NCI-H2081 (cell line): ENCODE results near the gene RGS7.
"Not testable (repeated sequence)": the region's sequence is repeated elsewhere in the genome, so short reads cannot be mapped to it uniquely, and the experiment has no call there.

Source experiments
- DNase-seq, 2 experiments: peaks; one replicate each; lab custom pipeline; 2025; lab: John Stamatoyannopoulos, UW

Gene RGS7

DNA sequence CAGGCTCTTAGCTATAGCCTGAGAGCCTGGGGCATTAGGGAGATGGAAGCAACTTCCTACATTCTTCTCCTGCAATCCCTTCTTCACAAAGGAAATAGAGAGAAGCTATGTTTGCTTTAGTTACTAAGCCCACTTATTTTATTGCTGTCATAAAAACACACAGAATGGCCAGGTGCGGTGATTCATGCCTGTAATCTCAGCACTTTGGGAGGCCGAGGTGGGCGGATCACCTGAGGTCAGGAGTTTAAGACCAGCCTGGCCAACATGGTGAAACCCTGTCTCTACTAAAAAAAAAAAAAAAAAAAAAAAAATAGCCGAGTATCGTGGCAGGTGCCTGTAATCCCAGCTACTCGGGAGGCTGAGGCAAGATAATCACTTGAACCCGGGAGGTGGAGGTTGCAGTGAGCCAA is 573.3 kb downstream of the RGS7 start:
- peak; percentile 13 to 78 for DNase-seq

DNA sequence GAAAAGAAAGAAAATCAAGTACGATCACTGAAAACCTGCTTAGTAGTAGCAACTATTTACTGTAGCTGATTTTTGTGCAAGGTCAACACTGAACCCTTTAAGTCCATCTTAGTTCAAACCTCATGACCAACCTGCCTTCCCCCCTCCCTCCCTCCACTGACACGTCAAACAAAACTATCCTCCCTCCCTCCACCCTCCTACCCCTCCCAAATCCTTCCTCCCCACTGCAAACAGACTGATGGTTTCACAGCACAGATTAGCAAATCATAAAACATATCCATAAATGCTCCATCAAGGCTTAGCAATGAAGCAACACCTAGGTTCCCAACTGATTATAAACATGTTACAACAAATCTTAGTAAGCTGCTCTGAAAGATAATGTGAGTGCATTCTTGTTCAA is 580.8 kb downstream of the RGS7 start:
- DNase-seq = no peak

DNA sequence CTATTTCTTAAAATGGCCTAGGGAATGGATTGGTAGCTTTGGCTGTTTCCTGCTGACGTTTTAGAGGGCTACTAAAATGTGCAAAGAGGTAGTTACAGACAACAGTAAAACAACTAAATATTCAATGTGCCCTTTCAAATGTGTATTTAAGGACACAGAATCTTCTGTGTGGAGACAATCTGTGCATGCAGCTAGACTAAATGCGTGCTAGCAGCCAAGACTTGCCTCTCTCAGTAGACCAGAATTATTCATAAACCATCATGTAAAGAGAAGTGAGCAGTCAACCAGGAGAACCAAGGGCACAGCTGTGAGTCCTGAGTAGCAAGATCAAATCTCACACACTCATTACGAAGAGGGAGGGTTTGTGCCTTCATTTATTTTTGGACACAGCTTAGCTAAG is 584.9 kb downstream of the RGS7 start:
- no peak for DNase-seq

DNA sequence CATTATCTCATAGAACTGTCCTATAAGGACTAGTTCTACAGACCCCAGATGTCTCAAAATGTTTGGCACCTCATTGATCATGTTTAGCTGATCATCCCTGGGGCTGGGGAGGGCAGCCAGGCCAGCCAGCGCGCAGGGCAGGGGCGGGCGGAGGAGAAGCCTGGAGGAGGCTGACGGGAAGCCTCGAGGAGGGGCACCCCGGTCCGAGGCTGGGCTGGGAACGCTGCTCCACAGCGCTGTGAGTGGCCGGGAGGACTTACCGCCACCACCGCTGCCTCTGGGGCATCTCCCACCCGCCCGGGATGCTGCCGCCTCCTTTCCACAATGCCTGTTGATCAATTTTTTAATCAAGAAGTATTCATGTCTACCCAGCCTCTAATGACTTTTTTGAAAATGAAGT is 585.6 kb downstream of the RGS7 start:
- DNase-seq = no peak

DNA sequence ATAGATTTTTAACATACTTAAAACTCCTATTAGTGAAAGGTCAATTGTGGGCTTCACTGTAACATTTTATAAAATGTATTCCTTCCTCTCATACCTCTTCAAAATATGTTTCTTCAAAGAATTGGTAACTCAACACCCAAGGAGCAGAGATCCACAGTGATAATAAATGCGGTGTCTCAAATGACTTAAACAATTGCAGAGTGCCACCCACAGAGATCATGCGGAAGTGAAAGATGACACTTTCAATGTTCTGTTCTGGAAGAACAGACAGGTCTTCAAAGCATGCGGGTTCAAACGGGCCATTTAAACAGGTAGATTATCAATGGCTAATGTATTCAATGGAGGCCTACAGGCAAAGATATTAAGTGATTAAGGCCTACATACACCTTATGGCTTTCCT is 588.0 kb downstream of the RGS7 start:
- DNase-seq = no peak

DNA sequence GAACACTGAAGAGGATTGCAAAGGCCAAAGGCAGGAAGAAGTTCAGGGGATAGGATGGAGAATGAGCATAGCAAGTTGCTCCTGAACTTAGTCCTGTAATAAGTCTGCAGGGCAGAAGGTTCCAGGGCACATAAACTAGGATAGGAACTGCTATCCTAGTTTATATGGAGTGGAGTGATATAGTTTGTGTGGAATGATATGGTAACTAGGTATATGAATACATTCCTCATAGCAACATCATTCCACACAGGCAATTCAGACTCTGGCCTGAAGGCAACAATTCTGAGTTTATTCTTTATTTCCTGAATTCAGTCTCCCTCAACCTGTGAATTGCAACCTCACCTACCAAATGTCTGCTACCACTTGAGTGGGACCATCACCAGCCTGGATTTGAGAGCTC is 590.2 kb downstream of the RGS7 start:
- DNase-seq = no peak

DNA sequence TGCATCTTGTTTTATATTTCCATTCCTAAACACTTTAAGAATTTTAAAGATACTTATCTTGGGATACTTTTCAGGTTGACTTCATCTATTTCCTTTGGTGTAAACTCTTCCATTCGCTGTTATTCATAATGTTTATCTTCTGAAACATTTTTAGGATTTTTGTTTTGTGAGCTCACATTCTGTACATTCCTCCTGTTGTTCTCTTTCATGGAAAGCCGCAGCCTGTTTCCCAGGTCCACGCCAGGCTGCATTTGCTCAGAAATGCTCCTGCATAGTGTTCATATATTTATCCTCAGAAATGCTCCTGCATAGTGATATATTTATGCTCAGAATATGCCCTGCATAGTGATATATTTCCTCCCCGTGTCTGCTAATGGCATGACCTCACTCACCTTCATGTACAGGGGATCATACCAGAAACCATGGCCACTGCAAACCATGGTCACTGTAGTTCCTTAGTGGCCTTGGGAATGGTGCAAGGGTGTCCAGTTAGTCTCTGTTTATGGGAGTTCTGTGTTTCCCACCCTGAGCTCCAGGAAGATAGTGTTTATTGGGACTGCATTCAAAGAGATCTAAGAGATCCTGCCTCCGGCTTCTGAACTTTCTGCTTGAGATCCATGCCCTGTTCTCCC is 591.2 kb downstream of the RGS7 start:
- DNase-seq = no peak

DNA sequence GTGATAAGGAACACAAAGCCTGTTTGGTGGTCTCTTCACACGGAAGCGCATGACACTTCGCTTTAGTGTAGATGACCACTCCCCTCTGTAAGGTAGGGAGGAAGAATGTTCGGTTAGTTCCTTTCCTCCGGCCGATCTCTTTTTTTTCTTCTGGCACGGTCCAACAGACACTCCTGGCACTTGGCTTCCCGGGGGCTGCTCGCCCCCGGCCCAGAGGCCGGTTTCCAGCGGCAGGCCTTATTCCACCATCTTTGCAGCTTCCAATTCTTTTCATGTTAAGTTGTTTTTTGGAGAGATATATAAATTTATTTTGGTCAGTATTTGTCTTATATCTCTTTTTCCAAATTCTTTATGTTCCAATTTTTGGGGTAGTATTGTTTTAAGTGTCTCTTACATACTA is 593.2 kb downstream of the RGS7 start:
- DNase-seq = no peak

DNA sequence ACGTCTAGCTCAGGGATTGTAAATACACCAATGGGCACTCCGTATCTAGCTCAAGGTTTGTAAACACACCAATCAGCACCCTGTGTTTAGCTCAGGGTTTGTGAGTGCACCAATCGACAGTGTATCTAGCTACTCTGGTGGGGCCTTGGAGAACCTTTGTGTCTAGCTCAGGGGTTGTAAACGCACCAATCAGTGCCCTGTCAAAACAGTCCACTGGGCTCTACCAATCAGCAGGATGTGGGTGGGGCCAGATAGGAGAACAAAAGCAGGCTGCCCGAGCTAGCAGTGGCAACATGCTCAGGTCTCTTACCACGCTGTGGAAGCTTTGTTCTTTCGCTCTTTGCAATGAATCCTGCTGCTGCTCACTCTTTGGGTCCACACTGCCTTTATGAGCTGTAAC is 593.9 kb downstream of the RGS7 start:
- DNase-seq = not testable (repeated sequence)

DNA sequence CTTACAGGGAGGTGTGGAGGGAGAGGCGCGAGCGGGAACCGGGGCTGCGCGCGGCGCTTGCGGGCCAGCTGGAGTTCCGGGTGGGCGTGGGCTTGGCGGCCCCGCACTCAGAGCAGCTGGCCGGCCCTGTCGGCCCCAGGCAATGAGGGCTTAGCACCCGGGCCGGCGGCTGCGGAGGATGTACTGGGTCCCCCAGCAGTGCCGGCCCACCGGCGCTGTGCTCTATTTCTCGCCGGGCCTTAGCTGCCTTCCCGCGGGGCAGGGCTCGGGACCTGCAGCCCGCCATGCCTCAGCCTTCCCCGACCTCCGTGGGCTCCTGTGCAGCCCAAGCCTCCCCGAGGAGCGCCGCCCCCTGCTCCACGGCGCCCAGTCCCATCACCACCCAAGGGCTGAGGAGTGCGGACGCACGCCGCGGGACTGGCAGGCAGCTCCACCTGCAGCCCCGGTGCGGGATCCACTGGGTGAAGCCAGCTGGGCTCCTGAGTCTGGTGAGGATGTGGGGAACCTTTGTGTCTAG is 594.5 kb downstream of the RGS7 start:
- DNase-seq = not testable (repeated sequence)

DNA sequence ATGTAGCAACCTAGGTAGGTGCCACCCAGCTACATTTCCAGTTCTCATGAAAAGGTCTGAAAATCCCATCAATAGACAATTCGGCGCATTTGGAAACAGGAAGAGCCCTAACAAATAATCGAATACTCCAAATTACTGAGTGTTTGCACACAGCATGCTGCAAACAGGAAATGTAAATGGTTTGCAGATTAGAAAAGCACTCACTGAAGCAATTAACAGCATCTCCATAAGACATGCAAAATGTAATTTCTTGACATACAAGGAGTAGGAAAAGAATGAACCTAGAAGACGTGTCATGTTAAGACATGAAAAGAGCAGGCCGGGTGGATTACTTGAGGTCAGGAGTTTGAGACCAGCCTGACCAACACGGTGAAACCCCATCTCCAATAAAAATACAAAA is 598.2 kb downstream of the RGS7 start:
- peak in 1 of 2 experiments; percentile 43 for DNase-seq

DNA sequence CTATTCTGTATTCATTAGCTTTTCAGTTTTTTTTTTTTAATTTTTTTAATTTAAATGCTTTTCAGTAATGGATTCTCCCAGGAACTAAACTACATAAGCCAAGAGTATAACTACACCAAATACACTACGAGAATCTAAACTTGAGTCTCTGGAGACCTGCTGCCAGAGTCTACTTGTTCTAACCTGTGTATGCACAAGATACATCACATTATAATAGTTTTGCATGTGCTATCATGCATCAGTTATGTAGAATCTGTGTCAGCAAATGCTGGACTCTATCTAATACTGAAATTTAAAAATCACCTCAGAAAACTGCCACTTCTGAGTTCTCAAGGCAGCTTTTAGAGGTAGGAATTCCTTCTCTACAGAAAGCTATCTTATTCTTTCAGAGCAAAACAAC is 598.7 kb downstream of the RGS7 start:
- no peak for DNase-seq

DNA sequence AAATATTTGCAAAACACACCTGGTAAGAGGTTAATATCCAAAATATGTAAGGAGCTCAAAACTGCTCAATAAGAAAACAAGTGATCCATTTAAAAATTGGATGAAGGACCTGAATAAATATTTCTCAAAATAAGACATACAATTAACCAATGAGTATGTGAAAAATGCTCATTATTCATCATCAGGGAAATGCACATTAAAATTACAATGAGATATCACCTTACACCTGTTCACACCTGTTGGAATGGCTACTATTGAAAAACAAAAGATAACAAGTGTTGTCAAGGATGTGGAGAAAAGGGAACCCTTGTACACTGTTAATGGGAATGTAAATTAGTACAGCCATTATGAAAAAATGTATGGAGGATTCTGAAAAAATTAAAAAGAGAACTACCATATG is 609.1 kb downstream of the RGS7 start:
- DNase-seq = no peak

DNA sequence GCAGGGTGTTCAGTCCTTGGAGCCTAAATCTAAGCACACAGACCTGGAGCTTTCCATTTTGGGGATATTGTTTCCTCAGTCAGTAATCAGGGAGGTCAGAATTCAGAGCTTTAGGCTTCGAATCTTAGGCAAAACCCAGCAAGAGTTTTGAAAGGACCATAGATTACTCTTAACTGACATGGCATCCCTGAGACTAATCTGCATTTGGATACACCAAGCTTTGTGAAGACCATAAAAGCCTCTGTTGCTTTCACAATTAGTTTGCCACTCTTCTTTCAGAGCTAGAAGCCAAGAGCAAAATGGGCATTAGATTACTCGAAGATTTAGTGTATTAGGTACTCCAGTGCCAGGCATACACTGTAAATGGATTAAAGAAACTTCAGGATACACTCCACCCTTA is 613.3 kb downstream of the RGS7 start:
- no peak for DNase-seq

DNA sequence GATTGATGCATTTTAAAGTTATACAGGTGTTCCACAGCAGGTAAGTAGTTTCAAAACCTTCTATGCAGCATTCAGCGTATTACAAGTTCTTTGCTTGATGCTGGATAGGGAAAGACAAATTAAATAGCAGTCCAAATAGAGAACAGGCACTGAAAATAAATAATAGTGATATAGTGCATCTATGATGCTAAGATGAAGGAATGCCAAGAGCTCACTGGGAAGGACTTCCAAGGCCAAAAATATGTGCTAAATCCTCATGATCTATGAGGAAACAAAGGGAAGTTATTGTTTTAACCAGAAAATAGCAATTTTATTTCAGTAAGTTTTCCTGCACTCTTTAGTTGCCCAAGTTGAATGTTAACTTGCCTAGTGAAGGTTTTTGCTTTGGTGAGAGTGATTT is 617.3 kb downstream of the RGS7 start:
- no peak for DNase-seq

DNA sequence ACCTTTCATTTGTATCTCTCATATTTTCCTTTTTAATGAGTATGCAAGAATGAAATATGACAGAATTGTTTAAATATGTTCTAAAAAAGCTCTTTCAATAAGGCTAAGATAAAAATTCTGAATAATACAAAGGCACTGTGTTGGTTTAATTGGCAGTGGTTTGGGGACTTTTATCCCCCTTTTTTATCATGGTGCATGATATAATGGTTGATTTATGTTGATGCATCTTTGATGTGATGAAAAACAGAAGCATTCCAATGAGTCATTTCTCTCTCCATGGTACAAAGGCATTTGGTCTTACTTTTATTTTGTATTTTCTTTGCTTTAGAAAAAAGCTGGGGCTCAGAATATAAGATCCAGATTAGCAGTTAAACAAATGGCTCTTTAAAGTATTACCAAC is 617.9 kb downstream of the RGS7 start:
- DNase-seq = no peak

DNA sequence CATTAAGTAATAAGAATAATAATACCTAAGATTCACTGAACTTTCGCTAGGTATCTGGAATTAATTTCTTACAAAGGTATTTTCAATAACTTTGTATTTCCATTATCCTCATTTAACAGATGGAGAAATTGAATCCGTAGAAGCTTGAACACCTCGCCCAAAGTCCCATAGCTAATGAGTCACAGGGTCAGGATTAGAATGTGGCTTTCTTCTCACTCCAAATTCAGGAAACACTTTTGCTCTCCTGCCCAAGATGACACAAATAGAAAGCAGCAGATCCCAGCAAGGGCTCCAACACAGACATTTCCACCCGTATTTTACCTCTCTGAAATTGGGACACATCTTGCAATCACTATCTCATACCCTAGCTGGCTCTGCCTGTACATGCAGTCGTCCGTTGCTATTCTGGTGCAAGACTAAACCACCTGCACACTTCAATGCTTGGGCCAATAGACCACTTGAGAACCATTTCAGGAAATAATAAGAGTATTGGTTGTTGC is 619.2 kb downstream of the RGS7 start:
- DNase-seq = no peak

DNA sequence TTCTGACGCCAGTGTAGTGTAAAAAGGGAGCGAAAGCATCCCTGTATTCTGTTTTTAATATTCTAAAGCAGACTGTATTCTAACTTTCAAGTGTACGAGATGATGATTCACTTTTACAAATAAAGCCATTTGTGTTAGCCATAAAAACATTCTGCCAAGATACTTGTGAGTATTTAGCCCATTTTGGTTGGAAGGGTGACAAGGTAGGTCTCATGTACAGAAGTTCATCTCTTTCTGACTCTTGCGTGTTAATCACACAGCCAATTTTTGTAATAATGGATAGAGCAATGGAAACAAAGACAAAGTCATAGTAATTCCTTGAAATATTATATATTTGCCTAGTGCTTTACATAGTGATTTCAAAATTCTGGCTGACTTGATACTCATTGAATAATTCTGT is 619.7 kb downstream of the RGS7 start:
- DNase-seq = no peak

DNA sequence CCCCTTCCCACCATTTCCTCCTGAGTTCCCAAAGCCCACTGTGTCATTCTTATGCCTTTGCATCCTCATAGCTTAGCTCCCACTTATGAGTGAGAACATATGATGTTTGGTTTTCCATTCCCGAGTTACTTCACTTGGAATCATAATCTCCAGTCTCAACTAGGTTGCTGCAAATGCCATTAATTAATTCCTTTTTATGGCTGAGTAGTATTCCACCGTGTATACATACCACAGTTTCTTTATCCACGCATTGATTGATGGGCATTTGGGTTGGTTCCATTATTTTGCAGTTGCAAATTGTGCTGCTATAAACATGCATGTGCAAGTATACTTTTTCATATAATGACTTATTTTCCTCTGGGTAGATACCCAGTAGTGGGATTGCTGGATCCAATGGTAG is 622.3 kb downstream of the RGS7 start:
- not testable (repeated sequence) for DNase-seq

DNA sequence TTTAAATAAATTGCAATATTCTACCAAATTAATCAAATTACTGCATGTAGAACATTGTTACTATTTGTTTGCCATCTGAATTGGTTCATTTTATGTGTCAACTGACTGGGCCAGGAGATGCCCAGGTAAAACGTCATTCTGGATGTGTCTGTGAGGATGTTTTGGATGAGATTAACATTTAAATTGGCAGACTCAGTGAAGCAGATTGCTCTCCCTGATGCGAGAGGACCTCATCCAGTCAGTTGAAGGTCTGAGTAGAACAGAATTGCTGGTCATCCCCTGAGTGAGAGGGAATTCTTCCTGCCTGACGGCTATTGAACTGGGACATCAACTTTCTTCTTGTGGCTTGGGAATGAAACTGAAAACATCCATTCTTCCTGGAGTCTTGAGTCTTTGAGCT is 623.0 kb downstream of the RGS7 start:
- no peak for DNase-seq

DNA sequence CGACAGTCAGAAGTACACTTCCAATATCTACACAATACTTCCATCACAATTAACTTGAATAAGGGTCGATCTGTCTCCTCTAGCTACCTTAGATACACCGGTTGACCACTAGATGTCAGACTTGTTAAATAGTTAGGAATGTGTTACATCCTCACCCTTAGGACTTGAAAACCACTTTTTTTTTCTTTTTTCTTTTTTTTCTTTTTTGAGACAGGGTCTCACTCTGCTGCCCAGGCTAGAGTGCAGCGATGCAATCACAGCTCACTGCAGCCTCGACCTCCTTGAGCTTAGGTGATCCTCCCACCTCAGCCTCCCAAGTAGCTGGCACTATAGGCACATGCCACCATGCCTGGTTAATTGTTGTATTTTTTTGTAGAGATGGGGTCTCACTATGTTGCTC is 624.6 kb downstream of the RGS7 start:
- peak; percentile 48 to 76 for DNase-seq
